ENCODE results near the gene HSPA12B. TPM values are rescaled to one million over a fixed set of nuclear protein-coding genes. Genes with fewer than 3 reads are reported as not detected.

The HSPA12B gene
- polyA plus RNA-seq, 2 donors, result 2.0 to 2.3 TPM

DNA sequence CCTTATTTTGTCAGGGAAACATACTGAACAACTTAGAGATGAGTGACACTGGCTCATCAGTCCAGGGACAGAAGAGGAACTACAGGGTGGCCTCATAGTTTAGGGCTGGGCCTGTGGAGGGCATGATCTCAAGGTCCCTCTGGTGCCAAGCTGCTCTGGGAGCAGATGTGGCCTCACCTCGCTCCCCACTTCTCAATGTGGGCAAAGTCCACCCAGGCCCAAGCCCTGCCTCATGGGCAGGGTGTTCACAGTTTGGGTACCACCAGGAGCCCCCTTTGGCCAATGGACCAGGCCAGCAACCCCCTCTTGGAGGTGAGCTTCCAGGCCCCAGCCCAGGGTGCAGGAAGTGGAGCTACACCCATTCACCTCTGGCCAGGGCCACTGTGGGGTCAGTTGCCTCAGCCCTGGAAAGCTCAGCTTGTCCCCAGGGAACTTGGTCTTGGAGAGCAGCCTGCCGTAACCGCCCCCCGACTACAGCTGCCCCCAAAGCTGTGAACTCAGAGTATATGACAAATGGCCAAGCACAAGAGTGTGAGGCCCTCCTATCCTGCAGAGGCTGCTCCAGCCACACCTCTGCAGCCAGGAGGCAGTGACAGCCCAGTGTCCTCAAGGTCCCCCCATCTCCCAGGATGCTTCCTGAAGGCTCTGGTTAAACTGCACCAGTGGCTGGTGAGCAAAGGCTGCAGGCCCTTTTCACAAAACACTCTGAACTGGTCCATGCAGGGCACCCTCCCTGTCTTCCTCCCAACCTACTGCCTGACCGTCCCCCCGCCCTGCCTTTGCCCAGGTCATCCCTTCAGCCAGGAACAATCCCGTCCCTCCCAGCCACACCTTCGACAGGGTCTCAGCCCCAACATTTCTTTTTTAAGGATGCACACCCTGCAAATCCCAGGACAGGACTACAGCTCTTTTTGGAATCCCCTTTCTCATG, 31.5 kb downstream of the HSPA12B start:
- Histone ChIP-seq H3K9me3 (ENCODE audit: control insufficient read depth in 2 of 2, insufficient read depth in 1 of 2, low read depth in 1 of 2, low read length in 1 of 2) (peaks cover 0 to 2% of the 10 kb centered on the region in 2 donors), H3K4me1 (ENCODE audit: control insufficient read depth in 2 of 2, insufficient read depth in 2 of 2, low read length in 1 of 2) (peaks cover 6 to 12% of the 10 kb centered on the region in 2 donors), H3K36me3 (ENCODE audit: control insufficient read depth in 2 of 2, insufficient read depth in 2 of 2, low read length in 1 of 2) (peaks cover 0 to 6% of the 10 kb centered on the region in 2 donors), H3K4me3 (ENCODE audit: low read depth in 1 of 2, low read length in 2 of 2) (no peak overlapping the region), H3K27me3 (ENCODE audit: control insufficient read depth in 1 of 2, insufficient read depth in 2 of 2, low read length in 2 of 2) (no peaks in the 10 kb centered on the region), H3K27ac (ENCODE audit: low read depth in 2 of 2, low read length in 1 of 2) (peak overlapping the region in 1 of 2 donors; percentile 11)
- WGBS, 2 donors, result 89% methylated on average over 8 of the region's 8 CpGs

DNA sequence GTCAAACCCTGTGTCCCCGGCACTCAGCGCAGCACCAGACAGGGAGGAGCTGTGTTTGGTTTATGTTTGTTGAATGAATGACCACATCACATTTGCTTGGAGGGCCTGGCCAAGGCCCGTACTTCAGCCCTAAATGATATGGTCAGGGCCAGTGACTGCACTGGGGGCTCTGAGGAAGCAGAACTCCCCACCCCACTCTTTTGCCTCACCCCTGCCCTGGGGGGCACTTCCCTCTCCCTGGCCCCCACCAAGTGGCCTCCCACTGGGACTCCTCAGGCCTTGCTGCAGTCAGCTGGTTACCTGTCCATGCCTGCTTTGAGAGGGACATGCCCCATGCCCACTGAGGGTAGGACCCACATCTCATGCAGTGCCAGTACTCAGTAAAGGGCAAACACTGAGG, 32.2 kb downstream of the HSPA12B start:
- peak overlapping the region in 1 of 2 donors; percentile 1 for H3K27ac ChIP-seq (ENCODE audit: low read depth in 2 of 2, low read length in 1 of 2)
- 80 to 88% methylated on average over 3 of the region's 3 CpGs for WGBS, 2 donors
- peaks cover 6 to 12% of the 10 kb centered on the region in 2 donors for H3K4me1 ChIP-seq (ENCODE audit: control insufficient read depth in 2 of 2, insufficient read depth in 2 of 2, low read length in 1 of 2)

DNA sequence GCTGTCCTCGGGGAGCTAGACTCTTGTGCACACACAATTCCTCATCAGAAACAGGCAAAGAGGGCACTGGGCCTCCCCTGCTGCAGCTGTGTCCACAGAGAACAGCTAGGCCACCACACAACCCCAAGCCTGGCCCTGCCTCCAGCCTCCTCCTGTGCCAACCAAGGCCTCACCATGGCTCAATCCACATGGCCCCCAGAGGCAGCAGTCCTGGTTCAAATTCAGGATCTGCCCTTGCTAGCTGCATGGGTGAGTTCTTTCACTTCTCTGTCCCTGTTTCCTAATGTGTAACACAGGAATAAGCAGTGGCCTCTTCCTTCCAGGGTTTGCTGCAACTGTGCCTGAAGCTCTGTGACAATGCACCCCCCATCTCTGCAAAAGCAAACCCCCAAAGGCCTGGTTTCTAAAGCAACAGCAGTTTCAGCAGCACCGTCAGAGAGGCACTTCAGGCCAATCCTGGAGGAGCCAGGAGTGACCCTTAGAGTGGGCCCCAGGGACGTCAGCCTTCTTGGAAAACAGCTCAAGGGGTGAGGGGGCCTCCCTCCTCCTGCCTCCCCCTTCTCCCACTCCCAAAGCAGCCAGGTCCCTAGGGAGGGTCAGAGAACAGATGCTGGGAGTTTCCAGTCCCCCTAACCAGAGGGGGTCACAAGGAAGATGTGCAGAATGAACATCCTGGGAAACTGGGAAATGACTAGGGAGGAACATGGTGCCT, 32.8 kb downstream of the HSPA12B start:
- Histone ChIP-seq H3K4me3 (ENCODE audit: low read depth in 1 of 2, low read length in 2 of 2) (no peak overlapping the region), H3K27me3 (ENCODE audit: control insufficient read depth in 1 of 2, insufficient read depth in 2 of 2, low read length in 2 of 2) (no peaks in the 10 kb centered on the region), H3K27ac (ENCODE audit: low read depth in 2 of 2, low read length in 1 of 2) (peak overlapping the region in 1 of 2 donors; percentile 2), H3K36me3 (ENCODE audit: control insufficient read depth in 2 of 2, insufficient read depth in 2 of 2, low read length in 1 of 2) (peaks cover 0 to 3% of the 10 kb centered on the region in 2 donors), H3K4me1 (ENCODE audit: control insufficient read depth in 2 of 2, insufficient read depth in 2 of 2, low read length in 1 of 2) (peaks cover 6 to 12% of the 10 kb centered on the region in 2 donors), H3K9me3 (ENCODE audit: control insufficient read depth in 2 of 2, insufficient read depth in 1 of 2, low read depth in 1 of 2, low read length in 1 of 2) (peaks cover 0 to 2% of the 10 kb centered on the region in 2 donors)
- 79 to 80% methylated on average over 3 of the region's 3 CpGs for WGBS, 2 donors

More for the DNA sequence above, 32.2 kb downstream of the HSPA12B start:
- peaks cover 0 to 6% of the 10 kb centered on the region in 2 donors for H3K36me3 ChIP-seq (ENCODE audit: control insufficient read depth in 2 of 2, insufficient read depth in 2 of 2, low read length in 1 of 2)
- H3K4me3 ChIP-seq (ENCODE audit: low read depth in 1 of 2, low read length in 2 of 2), result no peak overlapping the region
- H3K9me3 ChIP-seq (ENCODE audit: control insufficient read depth in 2 of 2, insufficient read depth in 1 of 2, low read depth in 1 of 2, low read length in 1 of 2), result peaks cover 0 to 2% of the 10 kb centered on the region in 2 donors
- H3K27me3 ChIP-seq (ENCODE audit: control insufficient read depth in 1 of 2, insufficient read depth in 2 of 2, low read length in 2 of 2), result no peaks in the 10 kb centered on the region

DNA sequence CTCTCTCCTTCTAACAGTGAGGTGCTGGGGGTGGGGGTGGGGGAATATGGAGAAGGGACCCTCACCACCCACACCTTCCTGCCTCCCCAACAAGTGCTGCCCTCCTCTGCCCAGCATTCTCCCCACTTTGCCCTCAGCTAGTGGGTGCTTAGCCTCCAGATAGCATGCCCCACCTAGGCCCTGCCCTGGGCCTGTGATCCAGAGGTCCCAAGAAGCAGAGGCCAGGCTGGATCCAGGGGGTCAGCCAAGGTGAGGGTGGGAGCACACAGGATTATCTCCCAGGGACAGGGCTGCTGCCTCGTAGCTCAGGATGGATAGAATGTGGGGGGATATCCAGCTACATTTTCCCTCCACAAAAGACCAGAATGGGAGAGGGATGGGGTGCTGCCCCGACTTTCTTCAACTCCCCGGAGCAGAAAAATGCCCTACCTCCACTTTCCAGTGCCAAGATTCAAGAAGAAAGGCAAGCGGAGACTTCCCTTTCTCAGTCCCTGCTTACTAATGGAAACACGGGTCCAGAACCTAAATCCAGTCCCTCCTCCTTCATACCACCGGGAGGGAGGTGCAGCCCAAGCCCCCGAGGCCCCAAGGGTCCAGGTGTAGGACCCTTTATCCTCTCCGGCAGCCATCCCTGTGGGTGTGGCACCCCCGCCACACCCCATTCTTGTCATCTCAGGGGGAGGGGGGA, 34.1 kb downstream of the HSPA12B start:
- H3K36me3 ChIP-seq (ENCODE audit: control insufficient read depth in 2 of 2, insufficient read depth in 2 of 2, low read length in 1 of 2), result peaks cover 0 to under 1% of the 10 kb centered on the region in 2 donors
- H3K9me3 ChIP-seq (ENCODE audit: control insufficient read depth in 2 of 2, insufficient read depth in 1 of 2, low read depth in 1 of 2, low read length in 1 of 2), result peaks cover 0 to 2% of the 10 kb centered on the region in 2 donors
- peak overlapping the region; percentile 61 to 70 for H3K4me3 ChIP-seq (ENCODE audit: low read depth in 1 of 2, low read length in 2 of 2)
- H3K4me1 ChIP-seq (ENCODE audit: control insufficient read depth in 2 of 2, insufficient read depth in 2 of 2, low read length in 1 of 2), result peaks cover 6 to 12% of the 10 kb centered on the region in 2 donors
- whole genome bisulfite sequencing, 2 donors, result 22 to 28% methylated on average over 9 of the region's 9 CpGs
- H3K27me3 ChIP-seq (ENCODE audit: control insufficient read depth in 1 of 2, insufficient read depth in 2 of 2, low read length in 2 of 2), result no peaks in the 10 kb centered on the region
- H3K27ac ChIP-seq (ENCODE audit: low read depth in 2 of 2, low read length in 1 of 2), result peak overlapping the region in 1 of 2 donors; percentile 0

DNA sequence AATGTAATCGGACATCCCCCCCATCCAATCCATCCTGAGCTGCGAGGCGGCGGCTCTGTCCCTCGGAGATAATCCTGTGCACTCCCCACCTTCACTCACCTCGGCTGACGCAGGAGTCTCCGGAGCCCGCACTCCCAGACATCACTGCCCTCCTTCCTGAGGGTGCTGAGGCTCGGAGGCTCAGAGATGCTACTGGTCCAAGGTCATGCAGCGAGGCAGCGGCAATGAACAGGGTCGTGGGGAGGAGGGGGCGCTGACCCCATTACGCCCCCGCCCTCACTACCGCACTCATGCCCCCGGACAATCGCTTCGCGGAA, 34.6 kb downstream of the HSPA12B start:
- H3K27me3 ChIP-seq (ENCODE audit: control insufficient read depth in 1 of 2, insufficient read depth in 2 of 2, low read length in 2 of 2), result no peaks in the 10 kb centered on the region
- H3K9me3 ChIP-seq (ENCODE audit: control insufficient read depth in 2 of 2, insufficient read depth in 1 of 2, low read depth in 1 of 2, low read length in 1 of 2), result peaks cover 0 to 2% of the 10 kb centered on the region in 2 donors
- 2% methylated on average over 21 of the region's 21 CpGs for WGBS, 2 donors
- peak overlapping the region; percentile 61 to 70 for H3K4me3 ChIP-seq (ENCODE audit: low read depth in 1 of 2, low read length in 2 of 2)
- H3K27ac ChIP-seq (ENCODE audit: low read depth in 2 of 2, low read length in 1 of 2), result peak overlapping the region; percentile 21 to 26
- no peaks in the 10 kb centered on the region for H3K36me3 ChIP-seq (ENCODE audit: control insufficient read depth in 2 of 2, insufficient read depth in 2 of 2, low read length in 1 of 2)
- H3K4me1 ChIP-seq (ENCODE audit: control insufficient read depth in 2 of 2, insufficient read depth in 2 of 2, low read length in 1 of 2), result peaks cover 6 to 12% of the 10 kb centered on the region in 2 donors

DNA sequence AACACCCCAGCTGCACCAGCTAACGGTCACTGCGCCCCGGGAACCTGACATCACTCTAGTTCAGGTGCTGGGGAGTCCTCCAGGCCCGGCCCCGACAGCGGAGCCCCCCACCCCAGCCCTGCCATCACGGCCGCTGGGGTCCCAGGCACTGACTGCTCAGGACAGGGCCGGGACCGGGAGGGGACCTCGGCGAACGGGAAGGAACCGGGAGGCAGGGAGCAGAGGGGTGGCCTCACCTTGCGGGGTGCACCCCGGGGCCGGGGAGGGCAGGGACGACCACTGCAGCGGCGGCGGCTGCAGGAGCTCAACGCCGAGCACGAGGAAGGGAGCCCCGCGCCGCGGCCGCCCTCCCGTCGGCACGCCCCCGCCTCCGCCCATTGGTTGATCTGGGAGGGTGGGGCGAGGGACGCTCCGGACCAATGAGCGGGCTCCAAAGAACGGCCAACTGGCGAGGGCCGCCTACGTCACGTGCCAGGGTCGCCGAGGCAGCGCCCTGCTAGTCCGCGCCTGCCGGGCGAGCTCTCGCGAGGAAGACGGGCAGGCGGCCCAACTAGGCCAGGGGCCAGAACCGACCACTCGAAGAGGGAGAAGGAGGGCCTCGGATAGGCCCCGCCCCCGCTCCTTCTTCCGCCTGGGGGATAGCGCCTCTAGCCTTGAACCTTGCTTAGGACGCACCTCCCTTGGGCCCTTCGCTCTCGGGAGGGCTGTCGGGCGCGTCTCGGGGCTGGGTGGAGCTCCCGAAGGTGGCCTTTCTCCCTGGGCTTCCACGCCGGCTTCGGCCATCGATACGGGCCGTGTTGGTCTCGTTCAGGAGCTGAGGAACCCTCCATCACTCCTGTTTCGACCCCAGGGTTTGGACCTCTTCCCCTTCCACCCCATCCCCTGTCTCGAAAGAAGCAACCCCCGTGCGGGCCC, 35.2 kb downstream of the HSPA12B start, which contains the start of gene ADISSP:
Gene ADISSP (minus strand): TSS at position 327 of the 915 bp plus-strand sequence. CDS start 7,653 bp downstream, outside the sequence.
- 0 to 1% methylated on average over 66 to 80 of the region's 80 CpGs for WGBS, 2 donors
- peak within 1 kb of the TSS; percentile 61 to 70 for H3K4me3 ChIP-seq (ENCODE audit: low read depth in 1 of 2, low read length in 2 of 2)
- H3K27me3 ChIP-seq (ENCODE audit: control insufficient read depth in 1 of 2, insufficient read depth in 2 of 2, low read length in 2 of 2), result no peaks in the 10 kb centered on the region
- no peaks in the 10 kb centered on the region for H3K36me3 ChIP-seq (ENCODE audit: control insufficient read depth in 2 of 2, insufficient read depth in 2 of 2, low read length in 1 of 2)
- H3K4me1 ChIP-seq (ENCODE audit: control insufficient read depth in 2 of 2, insufficient read depth in 2 of 2, low read length in 1 of 2), result peaks cover 6 to 12% of the 10 kb centered on the region in 2 donors
- H3K9me3 ChIP-seq (ENCODE audit: control insufficient read depth in 2 of 2, insufficient read depth in 1 of 2, low read depth in 1 of 2, low read length in 1 of 2), result peaks cover 0 to 2% of the 10 kb centered on the region in 2 donors
- peak within 1 kb of the TSS; percentile 83 to 94 for H3K27ac ChIP-seq (ENCODE audit: low read depth in 2 of 2, low read length in 1 of 2)

DNA sequence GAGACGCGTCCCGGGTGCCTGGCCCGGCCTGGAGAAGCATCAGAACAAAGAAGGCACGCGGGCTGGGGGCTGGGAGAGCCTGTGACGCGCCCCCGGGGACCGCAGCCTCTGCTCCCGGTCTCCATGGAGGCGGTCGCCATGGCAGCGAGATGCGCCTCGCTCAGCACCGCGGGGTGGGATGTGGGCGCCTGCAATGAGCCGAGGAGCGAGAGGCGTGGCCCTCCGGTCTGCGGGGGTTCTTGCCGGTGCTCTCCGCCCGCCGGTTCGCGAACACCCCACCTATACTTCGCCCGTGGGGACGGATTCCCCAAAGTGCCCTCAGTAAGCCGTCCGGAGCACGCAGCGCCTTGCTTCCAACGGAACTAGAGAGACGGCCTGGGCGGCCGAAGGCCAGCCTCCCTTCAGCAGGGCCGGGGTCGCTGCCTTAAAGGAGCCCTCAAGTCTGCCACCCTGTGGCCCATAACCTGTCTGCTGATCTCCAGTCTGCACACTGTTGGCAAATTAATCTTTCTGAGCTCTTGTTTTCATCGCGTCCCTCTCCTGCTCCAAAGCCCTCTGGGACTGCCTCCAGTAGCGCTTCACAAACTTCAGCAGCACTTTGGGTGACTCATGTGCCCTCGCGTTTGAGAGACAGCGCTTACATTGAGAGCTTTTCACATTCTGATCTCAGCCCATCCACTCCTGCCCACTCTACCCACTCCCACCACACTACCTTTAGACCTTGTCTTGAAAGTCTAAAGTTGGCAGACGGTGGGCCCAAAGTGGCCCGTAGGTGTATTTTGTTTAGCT, 36.1 kb downstream of the HSPA12B start:
- H3K4me3 ChIP-seq (ENCODE audit: low read depth in 1 of 2, low read length in 2 of 2), result peak overlapping the region; percentile 61 to 70
- peaks cover 0 to 2% of the 10 kb centered on the region in 2 donors for H3K9me3 ChIP-seq (ENCODE audit: control insufficient read depth in 2 of 2, insufficient read depth in 1 of 2, low read depth in 1 of 2, low read length in 1 of 2)
- no peaks in the 10 kb centered on the region for H3K27me3 ChIP-seq (ENCODE audit: control insufficient read depth in 1 of 2, insufficient read depth in 2 of 2, low read length in 2 of 2)
- H3K27ac ChIP-seq (ENCODE audit: low read depth in 2 of 2, low read length in 1 of 2), result peak overlapping the region; percentile 83 to 94
- H3K4me1 ChIP-seq (ENCODE audit: control insufficient read depth in 2 of 2, insufficient read depth in 2 of 2, low read length in 1 of 2), result peaks cover 6 to 12% of the 10 kb centered on the region in 2 donors
- 1% methylated on average over 51 of the region's 51 CpGs for WGBS, 2 donors
- no peaks in the 10 kb centered on the region for H3K36me3 ChIP-seq (ENCODE audit: control insufficient read depth in 2 of 2, insufficient read depth in 2 of 2, low read length in 1 of 2)

DNA sequence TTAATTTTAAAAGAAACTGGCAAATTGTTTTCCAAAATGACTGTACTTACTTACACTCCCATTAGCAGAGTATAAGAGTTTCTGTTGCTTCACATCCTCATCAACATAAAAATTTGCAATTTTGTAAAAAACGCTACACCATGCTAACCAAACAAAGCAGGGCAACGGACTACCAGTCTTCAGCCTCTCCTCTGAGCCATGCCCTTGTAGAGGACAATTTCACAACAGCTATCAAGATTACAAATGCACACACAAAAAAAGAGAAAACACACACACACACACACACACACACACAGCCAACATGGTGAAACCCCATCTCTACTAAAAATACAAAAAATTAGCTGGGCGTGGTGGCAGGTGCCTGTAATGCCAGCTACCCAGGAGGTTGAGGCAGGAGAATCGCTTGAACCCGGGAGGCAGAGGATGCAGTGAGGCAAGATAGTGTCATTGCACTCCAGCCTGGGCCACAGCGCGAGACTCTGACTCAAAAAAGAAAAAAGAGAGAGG, 39.1 kb downstream of the HSPA12B start:
- Histone ChIP-seq H3K9me3 (ENCODE audit: control insufficient read depth in 2 of 2, insufficient read depth in 1 of 2, low read depth in 1 of 2, low read length in 1 of 2) (peaks cover 0 to 2% of the 10 kb centered on the region in 2 donors), H3K36me3 (ENCODE audit: control insufficient read depth in 2 of 2, insufficient read depth in 2 of 2, low read length in 1 of 2) (no peaks in the 10 kb centered on the region), H3K4me1 (ENCODE audit: control insufficient read depth in 2 of 2, insufficient read depth in 2 of 2, low read length in 1 of 2) (peaks cover 3 to 8% of the 10 kb centered on the region in 2 donors), H3K4me3 (ENCODE audit: low read depth in 1 of 2, low read length in 2 of 2) (no peak overlapping the region), H3K27me3 (ENCODE audit: control insufficient read depth in 1 of 2, insufficient read depth in 2 of 2, low read length in 2 of 2) (no peaks in the 10 kb centered on the region), H3K27ac (ENCODE audit: low read depth in 2 of 2, low read length in 1 of 2) (no peak overlapping the region)
- 84 to 86% methylated on average over 7 of the region's 7 CpGs for WGBS, 2 donors
